ENCODE results near the gene SPTB. TPM values are rescaled to one million over a fixed set of nuclear protein-coding genes. Genes with fewer than 3 reads are reported as not detected.

Gene SPTB
- total and polyA plus RNA-seq, 10 of the 15 experiments (the other 5 are each of a cell fraction or from before 2014, with no cell fraction given): under 0.01 to 0.04 (median 0.02) TPM; not detected in 4

GRCh38 chr14:64815257-64815656 lies 64.5 kb downstream of the SPTB start (continued):
- TF ChIP-seq CBX3 (IDR thresholded peaks at IDR 0.05; ENCODE audit: borderline replicate concordance, low read depth) (no peak), SPI1 (IDR thresholded peaks at IDR 0.05; ENCODE audit: borderline replicate concordance, insufficient read depth, low read depth, low read length) (no peak), ETV6 (conservative IDR thresholded peaks at IDR 0.05 in 1 of 2, IDR thresholded peaks at IDR 0.05 in 1 of 2; ENCODE audit: borderline replicate concordance in 1 of 2, low read depth in 1 of 2) (no peak), KLF5 (IDR thresholded peaks at IDR 0.05; ENCODE audit: partially characterized antibody) (no peak), RAD51 (IDR thresholded peaks at IDR 0.05) (no peak)

GRCh38 chr14:64812412-64812811 lies 67.3 kb downstream of the SPTB start:
- H3K9me3 ChIP-seq (replicated peaks; ENCODE audit: control insufficient read depth, insufficient read depth, low read length): no peaks in the 10 kb centered on the region
- FAIRE-seq (no peak), ATAC-seq (peak; percentile 93), DNase-seq (ENCODE audit: low read depth, low spot score) (no peak)
- in situ Hi-C loops (cut with MboI): no loop called here
- POLR2A ChIA-PET: no interaction called here
- intact Hi-C loops (cut with micrococcal nuclease; ENCODE audit: unreplicated experiment): no loop called here
- WGBS (ENCODE audit: insufficient coverage, insufficient replicate concordance, low lambda C conversion rate, missing lambda C conversion rate): 19% methylated on average over 8 of the region's 8 CpGs
- CTCF ChIA-PET: interaction anchor here (1.6 to 4.1 kb wide), 6 partner anchors 9 to 176 kb away, joined by 4 to 20 read pairs (median 6); no protein-coding TSS in a partner anchor
- RAD21 ChIA-PET (ENCODE audit: unreplicated experiment): interaction anchor here (1.9 to 2.3 kb wide), 2 partner anchors 11 to 80 kb away, joined by 7 to 8 read pairs; no protein-coding TSS in a partner anchor
- H3K79me2 ChIP-seq (ENCODE audit: control insufficient read depth, insufficient read depth, low read length): no peaks in the 10 kb centered on the region
- peaks cover under 1 to 4% of the 10 kb centered on the region in 2 experiments; a peak in 3 of 4 replicates for H3K27me3 ChIP-seq (replicated peaks in 1 of 2; ENCODE audit: control insufficient read depth in 2 of 2, insufficient read depth in 2 of 2, low read length in 1 of 2)
- H3K9ac ChIP-seq (ENCODE audit: control insufficient read depth, insufficient read depth, low read length): no peak overlapping the region
- no peak overlapping the region for H2AFZ ChIP-seq (ENCODE audit: control insufficient read depth, low read depth, low read length)
- H4K20me1 ChIP-seq (ENCODE audit: control insufficient read depth, insufficient read depth): no peaks in the 10 kb centered on the region
- H3K36me3 ChIP-seq (ENCODE audit: control insufficient read depth in 2 of 2, insufficient read depth in 2 of 2, low read length in 1 of 2): no peaks in the 10 kb centered on the region
- SMC1A ChIA-PET (ENCODE audit: uncharacterized antibody, unreplicated experiment): interaction anchor here (1.1 kb wide), 1 partner anchor 102 kb away, joined by 3 read pairs; the partner anchor contains the start of gene CHURC1
- no peak overlapping the region for H3K4me3 ChIP-seq
- no peaks in the 10 kb centered on the region for H3K4me1 ChIP-seq (ENCODE audit: control insufficient read depth, insufficient read depth, low read length)
- H3K4me2 ChIP-seq (ENCODE audit: control insufficient read depth, insufficient read depth): no peak overlapping the region; the same call in 1 of the 2 replicates
- TF ChIP-seq SUZ12 (IDR thresholded peaks at IDR 0.05; ENCODE audit: unreplicated experiment): no peak
- no peak for TF ChIP-seq RELA (IDR thresholded peaks at IDR 0.05; ENCODE audit: borderline replicate concordance, partially characterized antibody)
- TF ChIP-seq, protein P1, sequence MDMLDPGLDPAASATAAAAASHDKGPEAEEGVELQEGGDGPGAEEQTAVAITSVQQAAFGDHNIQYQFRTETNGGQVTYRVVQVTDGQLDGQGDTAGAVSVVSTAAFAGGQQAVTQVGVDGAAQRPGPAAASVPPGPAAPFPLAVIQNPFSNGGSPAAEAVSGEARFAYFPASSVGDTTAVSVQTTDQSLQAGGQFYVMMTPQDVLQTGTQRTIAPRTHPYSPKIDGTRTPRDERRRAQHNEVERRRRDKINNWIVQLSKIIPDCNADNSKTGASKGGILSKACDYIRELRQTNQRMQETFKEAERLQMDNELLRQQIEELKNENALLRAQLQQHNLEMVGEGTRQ (IDR thresholded peaks at IDR 0.05; ENCODE audit: borderline replicate concordance, low read depth, low read length): no peak
- 0 out of 4 replicates have a peak, but pooled peaks of 1 of the 2 experiments have one; percentile 11 for TF ChIP-seq BHLHE40 (IDR thresholded peaks at IDR 0.05; ENCODE audit: borderline replicate concordance in 1 of 2, low read depth in 2 of 2, low read length in 1 of 2)
- TF ChIP-seq LARP7 (IDR thresholded peaks at IDR 0.05): 0 out of 2 replicates have a peak, but pooled peaks have one; percentile 28
- no peak for TF ChIP-seq HDAC2 (IDR thresholded peaks at IDR 0.05)
- TF ChIP-seq NFYA (IDR thresholded peaks at IDR 0.05; ENCODE audit: borderline replicate concordance, low read depth, low read length): no peak
- peak; percentile 71; the same call in 1 of the 2 replicates for TF ChIP-seq TCF12 (IDR thresholded peaks at IDR 0.05; ENCODE audit: low read depth, low read length)
- TF ChIP-seq RELB (IDR thresholded peaks at IDR 0.05; ENCODE audit: low read depth): peak; percentile 46; the same call in 1 of the 2 replicates
- no peak for TF ChIP-seq POU2F2 (IDR thresholded peaks at IDR 0.05; ENCODE audit: borderline replicate concordance, low read depth, low read length)
- TF ChIP-seq ZNF622 (IDR thresholded peaks at IDR 0.05): no peak
- BruUV-seq (replicated peaks): no TSS peak
- H3K27ac ChIP-seq (ENCODE audit: control insufficient read depth, insufficient read depth): no peak overlapping the region
